GM12865 (cell line): ENCODE data around the gene GALR3.
A peak's percentile ranks its signal among the peaks of the same experiment; 100 is the strongest.

Experiments used
- DNase-seq: peaks from one replicate; pipeline ENCODE4 v3.0.0; 2010; ENCODE audit warnings: low read depth
- H3K4me3 ChIP-seq: 2 replicates; pipeline ENCODE4 v1.5.1; 2011; ENCODE audit warnings: mild to moderate bottlenecking, low read depth, low read length, control low read depth
- CTCF ChIP-seq: IDR thresholded peaks from 2 replicates; pipeline ENCODE4 v1.5.1; 2011; ENCODE audit warnings: low read length, control low read depth, low read depth, inconsistent platforms; ENCODE audit not compliant: insufficient read depth; ENCODE audit errors: missing control alignments

GALR3 gene

DNA sequence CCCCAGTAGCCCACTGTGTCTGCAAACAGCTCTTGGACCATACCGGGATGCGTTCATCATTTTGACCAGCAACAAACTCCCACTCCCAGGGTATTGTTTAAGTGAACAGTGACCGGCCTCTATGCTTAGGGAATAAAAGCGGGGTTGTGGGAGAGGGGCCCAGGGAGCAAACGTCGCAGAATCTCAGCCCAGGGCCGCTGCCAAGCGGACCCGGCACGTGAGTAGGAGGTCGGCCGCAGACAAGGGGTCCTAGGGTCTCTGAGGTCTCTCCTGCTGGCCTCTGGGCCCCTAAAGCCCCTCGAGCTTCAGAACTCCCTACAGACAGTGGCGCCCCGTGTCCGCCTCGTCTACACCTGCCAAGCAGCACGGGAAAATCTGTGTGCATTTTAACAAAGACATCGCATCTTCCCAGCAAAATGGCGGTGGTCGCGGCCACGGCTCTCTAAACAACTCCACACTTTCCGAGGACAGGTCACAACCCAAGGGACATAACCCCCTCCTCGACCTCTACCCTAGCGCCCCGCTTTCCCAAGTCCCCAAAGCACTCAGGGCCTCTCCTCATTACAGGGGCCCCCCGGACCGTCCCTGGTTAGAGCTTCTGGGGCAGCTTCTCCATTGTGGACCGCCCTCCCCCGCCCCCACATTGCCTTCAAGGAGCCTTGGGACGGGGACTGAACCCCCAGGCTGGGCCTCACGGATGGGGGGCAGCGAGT, 19.4 kb upstream of the GALR3 start:
- DNase-seq: no peak
- TF ChIP-seq CTCF: no peak
- H3K4me3 ChIP-seq: no peak overlapping the region

- no peak for TF ChIP-seq CTCF
- H3K4me3 ChIP-seq: peak overlapping the region; percentile 25; the same call in 1 of the 2 replicates
- DNase-seq: no peak
These were observed 18.8 kb upstream of the GALR3 start for GRCh38 chr22:37804352-37804880.

- DNase-seq: peak; percentile 58
- TF ChIP-seq CTCF: no peak
- peak overlapping the region; percentile 38 for H3K4me3 ChIP-seq
These were observed 18.0 kb upstream of the GALR3 start for GRCh38 chr22:37804881-37805809.

DNA sequence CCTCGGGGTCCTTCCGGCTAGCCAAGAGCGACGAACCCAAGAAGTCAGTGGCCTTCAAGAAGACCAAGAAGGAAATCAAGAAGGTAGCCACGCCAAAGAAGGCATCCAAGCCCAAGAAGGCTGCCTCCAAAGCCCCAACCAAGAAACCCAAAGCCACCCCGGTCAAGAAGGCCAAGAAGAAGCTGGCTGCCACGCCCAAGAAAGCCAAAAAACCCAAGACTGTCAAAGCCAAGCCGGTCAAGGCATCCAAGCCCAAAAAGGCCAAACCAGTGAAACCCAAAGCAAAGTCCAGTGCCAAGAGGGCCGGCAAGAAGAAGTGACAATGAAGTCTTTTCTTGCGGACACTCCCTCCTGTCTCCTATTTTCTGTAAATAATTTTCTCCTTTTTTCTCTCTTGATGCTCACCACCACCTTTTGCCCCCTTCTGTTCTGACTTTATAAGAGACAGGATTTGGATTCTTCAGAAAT, 17.3 kb upstream of the GALR3 start:
- DNase-seq: no peak
- H3K4me3 ChIP-seq: no peak overlapping the region
- no peak for TF ChIP-seq CTCF

DNA sequence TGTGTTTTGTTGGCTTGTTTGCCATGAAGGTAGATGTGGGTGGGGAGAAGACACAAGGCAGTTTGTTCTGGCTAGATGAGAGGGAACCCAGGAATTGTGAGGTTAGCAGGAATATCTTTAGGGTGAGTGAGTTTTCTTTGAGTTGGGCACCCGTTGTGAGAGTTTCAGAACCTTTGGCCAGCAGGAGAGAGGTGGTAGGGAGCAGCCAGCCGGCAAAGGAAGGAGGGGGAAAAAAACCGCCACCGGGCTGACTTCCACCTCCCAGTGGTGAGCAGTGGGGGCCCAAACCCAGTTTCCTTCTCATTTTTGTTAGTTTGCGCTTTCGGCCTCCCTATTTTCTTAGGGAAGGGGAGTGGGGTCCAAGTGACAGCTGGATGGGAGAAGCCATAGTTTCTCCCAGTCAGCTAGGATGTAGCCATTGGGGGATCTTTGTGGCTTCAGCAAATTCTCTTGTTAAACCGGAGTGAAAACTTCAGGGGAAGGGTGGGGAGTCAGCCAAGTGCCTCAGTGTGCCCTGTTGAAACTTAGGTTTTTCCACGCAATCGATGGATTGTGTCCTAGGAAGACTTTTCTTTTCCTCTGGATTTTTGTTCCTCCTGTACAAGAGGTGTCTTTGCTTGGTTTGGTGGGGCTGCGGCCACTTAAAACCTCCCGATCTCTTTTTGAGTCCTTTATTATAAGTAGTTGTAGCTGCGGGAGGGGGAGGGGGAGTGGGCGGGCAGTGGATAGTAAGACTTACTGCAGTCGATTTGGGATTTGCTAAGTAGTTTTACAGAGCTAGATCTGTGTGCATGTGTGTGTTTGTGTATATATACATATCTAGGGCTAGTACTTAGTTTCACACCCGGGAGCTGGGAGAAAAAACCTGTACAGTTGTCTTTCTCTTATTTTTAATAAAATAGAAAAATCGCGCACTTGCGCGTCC, 16.5 kb upstream of the GALR3 start:
- DNase-seq: no peak
- no peak overlapping the region; the same call in 1 of the 2 replicates for H3K4me3 ChIP-seq

More for the DNA sequence above, 16.5 kb upstream of the GALR3 start:
- TF ChIP-seq CTCF: no peak
